Right atrium auricular region (tissue), 2 donors: Measurements from ENCODE around the gene C1orf21. TPM values are rescaled to one million over a fixed set of nuclear protein-coding genes. Genes with fewer than 3 reads are reported as not detected.

Experiments
- DNase-seq: peaks from one replicate; pipeline ENCODE4 v3.0.0-alpha.2; 2019; ENCODE audit warnings: low spot score
- H3K27ac ChIP-seq, 2 donors: fragments of 200-600 bp; sonication (generic); 1 replicate in 1 of 2; 2 replicates in 1 of 2; pipeline ENCODE4 v1.5.1; 2016 to 2019
- H3K27me3 ChIP-seq, 2 donors: fragments of 200-600 bp; sonication (generic); one replicate each; pipeline versions ENCODE4 v1.5.1 to v1.6.0; 2017 to 2019
- H3K36me3 ChIP-seq: fragments of 200-600 bp; sonication (generic); one replicate; pipeline ENCODE4 v1.5.1; 2016
- H3K4me1 ChIP-seq, 2 donors: fragments of 200-600 bp; sonication (generic); one replicate each; pipeline versions ENCODE4 v1.5.1 to v1.6.0; 2017 to 2019
- H3K4me3 ChIP-seq, 2 donors: fragments of 200-600 bp; sonication (generic); 1 replicate in 1 of 2; 2 replicates in 1 of 2; pipeline ENCODE4 v1.5.1; 2017 to 2019; ENCODE audit warnings: mild to moderate bottlenecking in 1 of 2, moderate library complexity in 1 of 2
- H3K9me3 ChIP-seq, 2 donors: fragments of 200-600 bp; sonication (generic); one replicate each; pipeline ENCODE4 v1.5.1; 2019
- CTCF ChIP-seq, 2 donors: fragments of 200-600 bp; sonication (generic); IDR thresholded peaks; one replicate each; pipeline ENCODE4 v1.5.1; 2019; ENCODE audit warnings: antibody characterized with exemption in 2 of 2
- total RNA-seq, 2 donors: library from RNA; depleted of rRNA; stranded (reverse); fragments of >200 nt; gene quantifications; one replicate each; pipeline ENCODE4 v1.1.0, GENCODE V29; 2016

The C1orf21 gene
- total RNA-seq, 2 donors from 2014 or later: 49.4 to 78.5 TPM

- Histone ChIP-seq H3K4me1 (peaks cover 0 to 27% of the 10 kb centered on the region in 2 donors), H3K4me3 (no peak overlapping the region), H3K27ac (no peak overlapping the region), H3K27me3 (no peaks in the 10 kb centered on the region), H3K9me3 (peaks cover 0 to 18% of the 10 kb centered on the region in 2 donors), H3K36me3 (no peaks in the 10 kb centered on the region)
- DNase-seq: no peak
- TF ChIP-seq CTCF (IDR thresholded peaks at IDR 0.05): no peak
These were observed 152.8 kb downstream of the C1orf21 start for GRCh38 chr1:184539580-184539979.

GRCh38 chr1:184541537-184542152, 154.8 kb downstream of the C1orf21 start:
- Histone ChIP-seq H3K4me1 (peaks cover 0 to 7% of the 10 kb centered on the region in 2 donors), H3K36me3 (no peaks in the 10 kb centered on the region), H3K9me3 (peaks cover 0 to 11% of the 10 kb centered on the region in 2 donors), H3K27me3 (no peaks in the 10 kb centered on the region), H3K27ac (no peak overlapping the region), H3K4me3 (no peak overlapping the region)
- TF ChIP-seq CTCF (IDR thresholded peaks at IDR 0.05): no peak
- DNase-seq: no peak

GRCh38 chr1:184542291-184542690, 155.5 kb downstream of the C1orf21 start:
- DNase-seq: no peak
- peaks cover 0 to 11% of the 10 kb centered on the region in 2 donors for H3K9me3 ChIP-seq
- TF ChIP-seq CTCF (IDR thresholded peaks at IDR 0.05): no peak
- no peak overlapping the region for H3K4me3 ChIP-seq
- no peaks in the 10 kb centered on the region for H3K27me3 ChIP-seq
- no peaks in the 10 kb centered on the region for H3K36me3 ChIP-seq
- peaks cover 0 to 7% of the 10 kb centered on the region in 2 donors for H3K4me1 ChIP-seq
- H3K27ac ChIP-seq: no peak overlapping the region

- no peak for DNase-seq
- H3K27ac ChIP-seq: no peak overlapping the region
- TF ChIP-seq CTCF (IDR thresholded peaks at IDR 0.05): no peak
- H3K4me1 ChIP-seq: peaks cover 0 to 7% of the 10 kb centered on the region in 2 donors
- H3K36me3 ChIP-seq: no peaks in the 10 kb centered on the region
- H3K9me3 ChIP-seq: no peaks in the 10 kb centered on the region
- H3K27me3 ChIP-seq: no peaks in the 10 kb centered on the region
- no peak overlapping the region for H3K4me3 ChIP-seq
These were observed 158.8 kb downstream of the C1orf21 start for GRCh38 chr1:184545601-184546000.

GRCh38 chr1:184552446-184552845, 165.6 kb downstream of the C1orf21 start:
- H3K36me3 ChIP-seq: no peaks in the 10 kb centered on the region
- no peak for TF ChIP-seq CTCF (IDR thresholded peaks at IDR 0.05)
- DNase-seq: no peak
- no peak overlapping the region for H3K4me3 ChIP-seq
- peaks cover 0 to 20% of the 10 kb centered on the region in 2 donors for H3K4me1 ChIP-seq
- no peaks in the 10 kb centered on the region for H3K9me3 ChIP-seq
- H3K27ac ChIP-seq: no peak overlapping the region
- H3K27me3 ChIP-seq: no peaks in the 10 kb centered on the region

- no peak overlapping the region for H3K4me3 ChIP-seq
- H3K9me3 ChIP-seq: no peaks in the 10 kb centered on the region
- H3K27me3 ChIP-seq: no peaks in the 10 kb centered on the region
- H3K36me3 ChIP-seq: no peaks in the 10 kb centered on the region
- peaks cover 0 to 30% of the 10 kb centered on the region in 2 donors for H3K4me1 ChIP-seq
- no peak for TF ChIP-seq CTCF (IDR thresholded peaks at IDR 0.05)
- no peak for DNase-seq
- no peak overlapping the region for H3K27ac ChIP-seq
These were observed 167.0 kb downstream of the C1orf21 start for GRCh38 chr1:184553845-184554244.
